ENCODE data around the gene BCOR. TPM values are rescaled to one million over a fixed set of nuclear protein-coding genes. Genes with fewer than 3 reads are reported as not detected.

BCOR gene
- total RNA-seq, 1 experiment from 2014 or later, result 48.3 TPM

DNA sequence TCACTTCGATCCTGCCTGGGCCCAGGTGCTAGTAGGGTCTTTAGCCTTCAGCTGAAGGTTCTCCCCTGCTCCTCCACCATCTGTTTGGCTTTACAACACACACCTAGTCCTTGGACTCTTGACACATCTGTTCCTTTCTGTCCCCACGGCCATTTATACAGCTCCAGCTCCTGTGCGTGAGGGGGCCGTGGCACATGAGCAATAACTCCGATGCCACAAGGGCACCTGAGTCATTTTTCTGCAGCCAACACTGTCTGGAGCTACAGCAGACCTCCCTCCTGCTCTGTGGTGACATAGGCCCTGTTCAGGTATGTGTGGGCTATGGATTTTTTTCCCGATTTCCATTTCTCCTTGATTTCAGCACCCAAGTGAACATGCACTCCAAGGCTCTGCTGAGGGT, 44.7 kb upstream of the BCOR start:
- Histone ChIP-seq H3K36me3 (ENCODE audit: control insufficient read depth, insufficient read depth, low read length) (no peaks in the 10 kb centered on the region), H3K9me3 (ENCODE audit: control insufficient read depth, insufficient read depth, low read depth, low read length) (no peaks in the 10 kb centered on the region), H3K27ac (ENCODE audit: low read length) (no peak overlapping the region), H3K27me3 (ENCODE audit: control insufficient read depth, insufficient read depth, low read length) (no peaks in the 10 kb centered on the region), H3K4me1 (ENCODE audit: control insufficient read depth, insufficient read depth, low read length) (no peaks in the 10 kb centered on the region; the same call in none of the 2 replicates), H3K4me3 (ENCODE audit: low read depth in 2 of 2, low read length in 2 of 2) (no peak overlapping the region)
- in situ Hi-C loops (cut with HindIII; ENCODE audit: low pct_unique_long_range_greater_than_20kb, low sequenced_read_pairs), result no loop called here
- no peak for ATAC-seq
- BruUV-seq (replicated peaks), result no TSS peak
- POLR2A ChIA-PET, result interaction anchor here (0.6 kb wide), 1 partner anchor 12 kb away, joined by 5 read pairs; no protein-coding TSS in a partner anchor
- CTCF ChIA-PET, result interaction anchor here (0.7 to 0.9 kb wide), 2 partner anchors 8 to 27 kb away, joined by 3 to 5 read pairs; no protein-coding TSS in a partner anchor
- TF ChIP-seq, protein P1, sequence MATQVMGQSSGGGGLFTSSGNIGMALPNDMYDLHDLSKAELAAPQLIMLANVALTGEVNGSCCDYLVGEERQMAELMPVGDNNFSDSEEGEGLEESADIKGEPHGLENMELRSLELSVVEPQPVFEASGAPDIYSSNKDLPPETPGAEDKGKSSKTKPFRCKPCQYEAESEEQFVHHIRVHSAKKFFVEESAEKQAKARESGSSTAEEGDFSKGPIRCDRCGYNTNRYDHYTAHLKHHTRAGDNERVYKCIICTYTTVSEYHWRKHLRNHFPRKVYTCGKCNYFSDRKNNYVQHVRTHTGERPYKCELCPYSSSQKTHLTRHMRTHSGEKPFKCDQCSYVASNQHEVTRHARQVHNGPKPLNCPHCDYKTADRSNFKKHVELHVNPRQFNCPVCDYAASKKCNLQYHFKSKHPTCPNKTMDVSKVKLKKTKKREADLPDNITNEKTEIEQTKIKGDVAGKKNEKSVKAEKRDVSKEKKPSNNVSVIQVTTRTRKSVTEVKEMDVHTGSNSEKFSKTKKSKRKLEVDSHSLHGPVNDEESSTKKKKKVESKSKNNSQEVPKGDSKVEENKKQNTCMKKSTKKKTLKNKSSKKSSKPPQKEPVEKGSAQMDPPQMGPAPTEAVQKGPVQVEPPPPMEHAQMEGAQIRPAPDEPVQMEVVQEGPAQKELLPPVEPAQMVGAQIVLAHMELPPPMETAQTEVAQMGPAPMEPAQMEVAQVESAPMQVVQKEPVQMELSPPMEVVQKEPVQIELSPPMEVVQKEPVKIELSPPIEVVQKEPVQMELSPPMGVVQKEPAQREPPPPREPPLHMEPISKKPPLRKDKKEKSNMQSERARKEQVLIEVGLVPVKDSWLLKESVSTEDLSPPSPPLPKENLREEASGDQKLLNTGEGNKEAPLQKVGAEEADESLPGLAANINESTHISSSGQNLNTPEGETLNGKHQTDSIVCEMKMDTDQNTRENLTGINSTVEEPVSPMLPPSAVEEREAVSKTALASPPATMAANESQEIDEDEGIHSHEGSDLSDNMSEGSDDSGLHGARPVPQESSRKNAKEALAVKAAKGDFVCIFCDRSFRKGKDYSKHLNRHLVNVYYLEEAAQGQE (IDR thresholded peaks at IDR 0.05; ENCODE audit: insufficient read depth in 1 of 2, low read depth in 2 of 2, low read length in 1 of 2), result no peak
- TF ChIP-seq, protein P2, sequence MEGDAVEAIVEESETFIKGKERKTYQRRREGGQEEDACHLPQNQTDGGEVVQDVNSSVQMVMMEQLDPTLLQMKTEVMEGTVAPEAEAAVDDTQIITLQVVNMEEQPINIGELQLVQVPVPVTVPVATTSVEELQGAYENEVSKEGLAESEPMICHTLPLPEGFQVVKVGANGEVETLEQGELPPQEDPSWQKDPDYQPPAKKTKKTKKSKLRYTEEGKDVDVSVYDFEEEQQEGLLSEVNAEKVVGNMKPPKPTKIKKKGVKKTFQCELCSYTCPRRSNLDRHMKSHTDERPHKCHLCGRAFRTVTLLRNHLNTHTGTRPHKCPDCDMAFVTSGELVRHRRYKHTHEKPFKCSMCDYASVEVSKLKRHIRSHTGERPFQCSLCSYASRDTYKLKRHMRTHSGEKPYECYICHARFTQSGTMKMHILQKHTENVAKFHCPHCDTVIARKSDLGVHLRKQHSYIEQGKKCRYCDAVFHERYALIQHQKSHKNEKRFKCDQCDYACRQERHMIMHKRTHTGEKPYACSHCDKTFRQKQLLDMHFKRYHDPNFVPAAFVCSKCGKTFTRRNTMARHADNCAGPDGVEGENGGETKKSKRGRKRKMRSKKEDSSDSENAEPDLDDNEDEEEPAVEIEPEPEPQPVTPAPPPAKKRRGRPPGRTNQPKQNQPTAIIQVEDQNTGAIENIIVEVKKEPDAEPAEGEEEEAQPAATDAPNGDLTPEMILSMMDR (IDR thresholded peaks at IDR 0.05), result no peak
- TF ChIP-seq POLR2AphosphoS5 (IDR thresholded peaks at IDR 0.05; ENCODE audit: low read depth, low read length) (no peak), SIN3A (IDR thresholded peaks at IDR 0.05; ENCODE audit: borderline replicate concordance, insufficient read depth, low read depth, low read length) (no peak), TCF7L2 (IDR thresholded peaks at IDR 0.05; ENCODE audit: low read depth, low read length) (no peak)
- no peak for DNase-seq (ENCODE audit: low read depth, low spot score)
- intact Hi-C loops (cut with micrococcal nuclease; ENCODE audit: unreplicated experiment), result no loop called here

DNA sequence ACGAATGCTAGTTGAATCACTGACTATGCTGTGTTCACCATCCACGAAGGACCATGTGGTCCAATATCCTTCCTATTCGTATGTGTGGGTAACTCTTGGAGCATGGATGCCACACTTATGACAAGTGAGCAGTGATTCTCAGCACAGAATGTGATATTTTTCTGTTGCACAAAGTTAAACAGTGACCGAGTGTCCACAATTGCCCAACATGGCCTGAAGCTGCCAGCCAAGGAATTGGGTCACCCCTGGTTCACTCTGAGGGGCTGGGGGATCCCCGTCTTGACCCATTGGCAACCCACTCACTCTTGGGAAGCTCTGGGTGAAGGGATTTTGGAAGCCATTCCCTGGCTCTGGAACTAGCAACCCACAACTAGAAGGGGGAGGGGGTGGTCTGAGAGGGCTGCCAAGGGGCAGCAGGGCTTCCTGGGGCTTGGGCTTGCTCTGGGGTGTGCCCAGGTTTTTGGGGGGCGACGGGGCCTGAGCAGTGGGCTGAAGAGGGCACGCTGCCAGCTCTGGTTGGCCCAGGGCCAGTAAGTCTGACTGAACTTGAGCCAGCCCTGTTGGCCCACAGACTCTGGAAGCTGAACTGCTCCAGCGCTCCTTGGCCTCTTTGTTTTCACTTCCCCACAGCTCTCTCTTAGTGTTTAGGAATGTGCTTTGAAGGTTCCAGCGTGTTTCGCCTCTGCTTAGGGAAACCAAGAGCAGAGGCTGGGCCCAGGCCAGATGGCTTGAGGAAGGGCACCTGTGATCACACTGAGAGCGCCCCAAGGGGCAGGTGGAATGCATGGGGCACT, 43.1 kb upstream of the BCOR start:
- no peaks in the 10 kb centered on the region for H3K27me3 ChIP-seq (ENCODE audit: control insufficient read depth, insufficient read depth, low read length)
- no peak for DNase-seq (ENCODE audit: low read depth, low spot score)
- no peaks in the 10 kb centered on the region for H3K36me3 ChIP-seq (ENCODE audit: control insufficient read depth, insufficient read depth, low read length)
- ATAC-seq, result peak; percentile 77
- ChIA-PET POLR2A (no interaction called here), CTCF (no interaction called here)
- H3K4me3 ChIP-seq (ENCODE audit: low read depth in 2 of 2, low read length in 2 of 2), result no peak overlapping the region
- no peaks in the 10 kb centered on the region for H3K9me3 ChIP-seq (ENCODE audit: control insufficient read depth, insufficient read depth, low read depth, low read length)
- in situ Hi-C loops (cut with HindIII; ENCODE audit: low pct_unique_long_range_greater_than_20kb, low sequenced_read_pairs), result no loop called here
- peak overlapping the region; percentile 34; the same call in 1 of the 2 replicates for H3K27ac ChIP-seq (ENCODE audit: low read length)
- no peaks in the 10 kb centered on the region; the same call in none of the 2 replicates for H3K4me1 ChIP-seq (ENCODE audit: control insufficient read depth, insufficient read depth, low read length)
- BruUV-seq (replicated peaks), result no TSS peak
- intact Hi-C loops (cut with micrococcal nuclease; ENCODE audit: unreplicated experiment), result no loop called here
- TF ChIP-seq TCF7L2 (IDR thresholded peaks at IDR 0.05; ENCODE audit: low read depth, low read length) (peak; percentile 55; the same call in 1 of the 2 replicates), POLR2AphosphoS5 (IDR thresholded peaks at IDR 0.05; ENCODE audit: low read depth, low read length) (no peak)

DNA sequence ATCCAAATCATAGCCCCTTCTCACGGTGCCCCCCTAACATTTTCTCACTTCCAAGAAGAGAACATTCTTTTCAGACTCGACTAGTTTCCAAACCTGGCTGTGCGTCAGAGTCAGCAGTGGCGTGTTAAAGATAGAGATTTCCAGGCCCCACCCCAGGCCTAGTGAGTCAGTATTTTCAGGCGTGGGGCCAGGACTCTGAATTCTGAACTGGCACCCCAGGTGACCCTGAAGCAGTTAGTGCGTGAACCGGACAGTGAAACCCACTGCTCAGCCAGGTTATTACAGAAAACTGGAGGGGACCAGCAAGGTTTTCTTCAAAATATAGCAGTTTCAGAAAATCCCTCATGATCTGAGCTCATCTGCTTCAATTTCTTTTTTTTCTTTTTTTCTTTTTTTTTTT, 35.0 kb upstream of the BCOR start:
- POLR2A ChIA-PET, result no interaction called here
- in situ Hi-C loops (cut with HindIII; ENCODE audit: low pct_unique_long_range_greater_than_20kb, low sequenced_read_pairs), result no loop called here
- H3K27me3 ChIP-seq (ENCODE audit: control insufficient read depth, insufficient read depth, low read length), result no peaks in the 10 kb centered on the region
- no peaks in the 10 kb centered on the region for H3K4me1 ChIP-seq (ENCODE audit: control insufficient read depth, insufficient read depth, low read length)
- CTCF ChIA-PET, result no interaction called here
- BruUV-seq (replicated peaks), result no TSS peak
- no peaks in the 10 kb centered on the region for H3K36me3 ChIP-seq (ENCODE audit: control insufficient read depth, insufficient read depth, low read length)
- no peak for TF ChIP-seq SIN3A (IDR thresholded peaks at IDR 0.05; ENCODE audit: borderline replicate concordance, insufficient read depth, low read depth, low read length)
- TF ChIP-seq, protein P1 (IDR thresholded peaks at IDR 0.05; ENCODE audit: insufficient read depth in 1 of 2, low read depth in 2 of 2, low read length in 1 of 2), result no peak
- TF ChIP-seq, protein P2 (IDR thresholded peaks at IDR 0.05), result no peak
- TF ChIP-seq TCF7L2 (IDR thresholded peaks at IDR 0.05; ENCODE audit: low read depth, low read length), result no peak
- DNase-seq (ENCODE audit: low read depth, low spot score) (no peak), ATAC-seq (no peak)
- no peak overlapping the region for H3K4me3 ChIP-seq (ENCODE audit: low read depth in 2 of 2, low read length in 2 of 2)
- H3K27ac ChIP-seq (ENCODE audit: low read length), result no peak overlapping the region
- H3K9me3 ChIP-seq (ENCODE audit: control insufficient read depth, insufficient read depth, low read depth, low read length), result no peaks in the 10 kb centered on the region
- intact Hi-C loops (cut with micrococcal nuclease; ENCODE audit: unreplicated experiment), result no loop called here
